ENCODE data around the gene REEP3. TPM values are rescaled to one million over a fixed set of nuclear protein-coding genes. Genes with fewer than 3 reads are reported as not detected.

REEP3 gene, protein sequence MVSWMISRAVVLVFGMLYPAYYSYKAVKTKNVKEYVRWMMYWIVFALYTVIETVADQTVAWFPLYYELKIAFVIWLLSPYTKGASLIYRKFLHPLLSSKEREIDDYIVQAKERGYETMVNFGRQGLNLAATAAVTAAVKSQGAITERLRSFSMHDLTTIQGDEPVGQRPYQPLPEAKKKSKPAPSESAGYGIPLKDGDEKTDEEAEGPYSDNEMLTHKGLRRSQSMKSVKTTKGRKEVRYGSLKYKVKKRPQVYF
- total RNA-seq (10 to 100 TPM; 17.1 to 90.4 (median 64.1) TPM), polyA plus RNA-seq (10 to 100 TPM in 1 of 3 donors, 1 to 10 TPM in 2; 7.3 to 11.3 (median 7.4) TPM)
- long read RNA-seq, donor 1, full-length matches to known transcripts = 5 of 5 reads
- long read RNA-seq, donor 1, partial matches to known transcripts = 0 of 5 reads
- long read RNA-seq, donor 1, other reads (novel, unspliced or antisense) = 0 of 5 reads
- long read RNA-seq, donor 2, full-length matches to known transcripts = 11 of 11 reads
- long read RNA-seq, donor 2, partial matches to known transcripts = 0 of 11 reads
- long read RNA-seq, donor 2, other reads (novel, unspliced or antisense) = 0 of 11 reads
- long read RNA-seq, donor 3, full-length matches to known transcripts = 2 of 2 reads
- long read RNA-seq, donor 3, partial matches to known transcripts = 0 of 2 reads
- long read RNA-seq, donor 3, other reads (novel, unspliced or antisense) = 0 of 2 reads
- long read RNA-seq, donor 4 = 0 reads
- long read RNA-seq, donor 5, full-length matches to known transcripts = 6 of 6 reads
- long read RNA-seq, donor 5, partial matches to known transcripts = 0 of 6 reads
- long read RNA-seq, donor 5, other reads (novel, unspliced or antisense) = 0 of 6 reads
- long read RNA-seq, donor 6, full-length matches to known transcripts = 18 of 18 reads
- long read RNA-seq, donor 6, partial matches to known transcripts = 0 of 18 reads
- long read RNA-seq, donor 6, other reads (novel, unspliced or antisense) = 0 of 18 reads
- long read RNA-seq, donor 7, full-length matches to known transcripts = 5 of 48 reads
- long read RNA-seq, donor 7, partial matches to known transcripts = 43 of 48 reads
- long read RNA-seq, donor 7, other reads (novel, unspliced or antisense) = 0 of 48 reads
- long read RNA-seq, donor 8, full-length matches to known transcripts = 5 of 5 reads
- long read RNA-seq, donor 8, partial matches to known transcripts = 0 of 5 reads
- long read RNA-seq, donor 8, other reads (novel, unspliced or antisense) = 0 of 5 reads
- long read RNA-seq, donor 9, full-length matches to known transcripts = 1 of 13 reads
- long read RNA-seq, donor 9, partial matches to known transcripts = 12 of 13 reads
- long read RNA-seq, donor 9, other reads (novel, unspliced or antisense) = 0 of 13 reads
- long read RNA-seq, donor 10, full-length matches to known transcripts = 2 of 2 reads
- long read RNA-seq, donor 10, partial matches to known transcripts = 0 of 2 reads
- long read RNA-seq, donor 10, other reads (novel, unspliced or antisense) = 0 of 2 reads

DNA sequence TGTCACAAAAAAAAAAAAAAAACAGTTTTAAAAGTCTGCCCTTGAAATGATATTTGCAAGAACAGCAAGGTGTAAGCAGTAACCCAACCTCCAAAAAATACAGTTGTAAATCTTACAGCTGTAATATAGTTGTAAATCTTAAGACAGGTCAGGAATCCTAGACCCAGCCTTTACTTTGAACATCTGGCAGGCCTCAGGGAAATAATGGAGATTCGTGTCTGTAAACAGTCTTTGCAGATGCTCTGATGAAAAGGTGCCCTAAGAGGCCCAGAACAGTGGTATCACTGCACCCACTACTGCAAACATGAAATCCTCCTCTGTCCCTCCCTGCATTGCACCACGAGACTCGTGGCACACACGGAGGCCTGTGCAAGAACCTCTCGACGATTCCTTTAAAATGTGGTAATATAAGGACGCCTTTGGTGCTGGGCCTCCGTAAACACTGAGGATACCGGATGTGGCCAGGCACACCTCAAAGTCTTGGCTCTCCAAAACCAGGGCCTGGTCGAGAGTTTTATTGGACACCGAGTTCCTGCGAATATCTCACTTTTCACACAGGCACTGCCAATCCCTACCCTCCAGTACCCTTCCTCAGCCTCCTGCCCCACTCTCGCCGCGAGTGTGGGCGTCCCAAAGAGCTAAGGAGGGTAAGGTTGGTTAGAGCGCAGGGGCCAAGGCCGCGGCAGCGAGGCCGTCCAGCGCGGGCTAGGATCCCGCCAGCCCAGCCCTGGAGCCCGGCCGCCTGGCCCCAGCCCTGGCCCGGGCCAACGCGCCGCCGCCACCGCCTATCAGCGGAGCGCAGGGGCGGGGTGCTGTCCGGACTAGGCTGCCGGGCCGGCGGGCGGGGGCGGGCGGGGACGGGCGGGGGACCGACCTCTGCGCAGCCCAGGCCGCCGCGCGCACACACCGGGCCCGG, at the start of gene REEP3:
Gene REEP3, plus strand, starts transcription at position 902 of the 916 bp plus-strand sequence. CDS start 145 bp downstream, outside the sequence.
- Histone ChIP-seq H3K4me1 (peaks cover 29 to 87% (median 60%) of the 10 kb centered on the region in 4 donors), H3K9me3 (no peaks in the 10 kb centered on the region), H3K27ac (peak within 1 kb of the TSS; percentile 99 to 100 (median 99)), H3K4me3 (peak within 1 kb of the TSS; percentile 70 to 90 (median 76)), H3K27me3 (no peaks in the 10 kb centered on the region), H3K36me3 (no peaks in the 10 kb centered on the region)
- intact Hi-C loops (cut with DNase I; ENCODE audit: low total_unique reads) = no loop called here
- WGBS, 5 donors = 8 to 33% (median 12%) methylated on average over 16 to 52 of the region's 52 CpGs
- TF ChIP-seq POLR2AphosphoS5 (IDR thresholded peaks at IDR 0.05) (peak in 1 of 3 donors; percentile 35), EP300 (IDR thresholded peaks at IDR 0.05) (peak; percentile 3), CTCF (IDR thresholded peaks at IDR 0.05) (no peak), POLR2A (IDR thresholded peaks at IDR 0.05) (no peak)
- peak in 1 of 2 donors; percentile 78 for DNase-seq

- intact Hi-C loops (cut with DNase I; ENCODE audit: low total_unique reads) = no loop called here
- no peaks in the 10 kb centered on the region for H3K27me3 ChIP-seq
- H3K4me1 ChIP-seq = peaks cover 0 to 26% (median 9%) of the 10 kb centered on the region in 4 donors
- DNase-seq = no peak
- WGBS, 5 donors = 96 to 98% (median 97%) methylated on average over 8 of the region's 8 CpGs
- H3K27ac ChIP-seq = no peak overlapping the region
- TF ChIP-seq CTCF (IDR thresholded peaks at IDR 0.05) (no peak), POLR2AphosphoS5 (IDR thresholded peaks at IDR 0.05) (no peak), POLR2A (IDR thresholded peaks at IDR 0.05) (no peak)
- no peak overlapping the region for H3K4me3 ChIP-seq
- H3K36me3 ChIP-seq = no peaks in the 10 kb centered on the region
- H3K9me3 ChIP-seq = no peaks in the 10 kb centered on the region
These were observed 46.7 kb upstream of the REEP3 start for GRCh38 chr10:63474488-63474887.

DNA sequence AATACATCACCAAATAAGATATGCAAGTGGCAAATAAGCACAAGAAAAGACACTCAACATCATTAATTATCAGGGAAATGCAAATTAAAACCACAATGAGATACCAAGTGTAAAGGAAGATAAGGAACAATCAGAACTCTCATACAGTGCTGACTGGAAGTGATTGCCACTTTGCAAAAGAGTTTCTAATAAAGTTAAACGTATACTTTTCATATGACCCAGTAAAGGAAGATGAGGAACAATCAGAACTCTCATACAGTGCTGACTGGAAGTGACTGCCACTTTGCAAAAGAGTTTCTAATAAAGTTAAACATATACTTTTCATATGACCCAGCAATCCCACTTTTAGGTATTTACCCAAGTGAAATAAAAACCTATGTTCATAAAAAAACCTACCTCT, 43.3 kb upstream of the REEP3 start:
- Histone ChIP-seq H3K36me3 (no peaks in the 10 kb centered on the region), H3K9me3 (no peaks in the 10 kb centered on the region), H3K4me3 (no peak overlapping the region), H3K27me3 (no peaks in the 10 kb centered on the region), H3K4me1 (peaks cover 0 to 40% (median 20%) of the 10 kb centered on the region in 4 donors), H3K27ac (no peak overlapping the region)
- intact Hi-C loops (cut with DNase I; ENCODE audit: low total_unique reads) = no loop called here
- TF ChIP-seq POLR2AphosphoS5 (IDR thresholded peaks at IDR 0.05) (no peak), POLR2A (IDR thresholded peaks at IDR 0.05) (no peak)
- no peak for DNase-seq
- 21 to 38% (median 31%) methylated on average over 1 of the region's 1 CpG for WGBS, 5 donors

DNA sequence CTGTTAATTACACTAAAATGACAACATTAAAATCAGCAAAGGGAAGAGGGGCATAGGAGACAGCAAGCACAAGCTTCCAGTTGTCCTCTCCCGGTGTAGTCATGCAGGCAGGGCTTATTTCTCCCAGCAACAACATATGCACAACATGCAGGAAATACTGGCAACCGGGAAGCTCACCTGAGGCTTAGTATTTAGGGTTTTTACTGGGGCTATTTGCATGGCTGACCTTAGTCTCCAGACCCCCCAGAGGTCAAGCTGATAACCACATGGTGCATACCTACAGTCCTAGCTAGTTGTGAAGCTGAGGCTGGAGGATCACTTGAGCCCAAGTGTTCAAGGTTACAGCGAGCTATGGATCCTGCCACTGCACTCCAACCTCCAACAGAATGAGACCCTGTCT, 42.6 kb upstream of the REEP3 start:
- TF ChIP-seq EP300 (IDR thresholded peaks at IDR 0.05) = no peak
- intact Hi-C loops (cut with DNase I; ENCODE audit: low total_unique reads) = no loop called here
- no peak for DNase-seq
- Histone ChIP-seq H3K36me3 (no peaks in the 10 kb centered on the region), H3K27me3 (no peaks in the 10 kb centered on the region), H3K4me1 (peaks cover 0 to 40% (median 20%) of the 10 kb centered on the region in 4 donors), H3K4me3 (no peak overlapping the region), H3K9me3 (no peaks in the 10 kb centered on the region), H3K27ac (no peak overlapping the region)
- WGBS, 5 donors = 72 to 87% (median 81%) methylated on average over 3 of the region's 3 CpGs
